H9 (cell line): ENCODE data around the gene ANKRD13D. TPM values are rescaled to one million over a fixed set of nuclear protein-coding genes. Genes with fewer than 3 reads are reported as not detected.

Source experiments
- DNase-seq: peaks from one replicate; pipeline ENCODE4 v3.0.0-alpha.2; 2017
- H2AFZ ChIP-seq: one replicate; pipeline ENCODE4 v1.6.1; 2013; ENCODE audit warnings: mild to moderate bottlenecking, low read length, control low read depth, moderate library complexity
- H2AK5ac ChIP-seq: 2 replicates; pipeline ENCODE4 v1.6.1; 2013; ENCODE audit warnings: low read length, control low read depth, mixed read lengths; ENCODE audit not compliant: insufficient read length
- H2BK120ac ChIP-seq: one replicate; pipeline ENCODE4 v1.6.1; 2013; ENCODE audit warnings: low read depth, mild to moderate bottlenecking, low read length, control low read depth, inconsistent platforms; ENCODE audit not compliant: poor library complexity, severe bottlenecking
- H2BK12ac ChIP-seq: 2 replicates; pipeline ENCODE4 v1.6.1; 2013; ENCODE audit warnings: low read length, control low read depth, mixed read lengths, low read depth; ENCODE audit not compliant: insufficient read length
- H2BK15ac ChIP-seq: 2 replicates; pipeline ENCODE4 v1.6.1; 2013; ENCODE audit warnings: low read depth, low read length, control low read depth
- H2BK20ac ChIP-seq: one replicate; pipeline ENCODE4 v1.6.1; 2013; ENCODE audit warnings: low read depth, mild to moderate bottlenecking, low read length, control low read depth, inconsistent platforms; ENCODE audit not compliant: poor library complexity, severe bottlenecking
- H2BK5ac ChIP-seq: 2 replicates; pipeline ENCODE4 v1.6.1; 2013; ENCODE audit warnings: low read length, control low read depth, mixed read lengths; ENCODE audit not compliant: insufficient read length
- H3K14ac ChIP-seq: 2 replicates; pipeline ENCODE4 v1.6.1; 2013; ENCODE audit warnings: low read length, control low read depth; ENCODE audit not compliant: insufficient read depth
- H3K18ac ChIP-seq: 2 replicates; pipeline ENCODE4 v1.6.1; 2013; ENCODE audit warnings: low read depth, mild to moderate bottlenecking, mixed read lengths, low read length, control low read depth; ENCODE audit not compliant: insufficient read length
- H3K23ac ChIP-seq: 2 replicates; pipeline ENCODE4 v1.6.1; 2013; ENCODE audit warnings: low read length, control low read depth, mixed read lengths, low read depth; ENCODE audit not compliant: insufficient read length
- H3K23me2 ChIP-seq: 2 replicates; pipeline ENCODE4 v1.6.1; 2013; ENCODE audit warnings: low read depth, mild to moderate bottlenecking, mixed read lengths, low read length, control low read depth; ENCODE audit not compliant: insufficient read length, poor library complexity, severe bottlenecking
- H3K27ac ChIP-seq: 2 replicates; pipeline ENCODE4 v1.5.1; 2013; ENCODE audit warnings: low read length, control low read depth, mixed read lengths, low read depth; ENCODE audit not compliant: insufficient read length
- H3K27me3 ChIP-seq: 2 replicates; pipeline ENCODE4 v1.6.1; 2013; ENCODE audit warnings: low read length, control low read depth, inconsistent platforms; ENCODE audit not compliant: insufficient read depth
- H3K4ac ChIP-seq: 2 replicates; pipeline ENCODE4 v1.6.1; 2013; ENCODE audit warnings: low read depth, mild to moderate bottlenecking, control low read depth, inconsistent platforms, low read length, moderate library complexity
- H3K4me1 ChIP-seq: 2 replicates; pipeline ENCODE4 v1.6.1; 2013; ENCODE audit warnings: low read length, control low read depth, inconsistent platforms; ENCODE audit not compliant: insufficient read depth
- H3K4me2 ChIP-seq: 2 replicates; pipeline ENCODE4 v1.6.1; 2013; ENCODE audit warnings: low read length, control low read depth, mixed read lengths; ENCODE audit not compliant: insufficient read length, insufficient read depth
- H3K56ac ChIP-seq: 2 replicates; pipeline ENCODE4 v1.6.1; 2013; ENCODE audit warnings: low read depth, mild to moderate bottlenecking, mixed read lengths, low read length, control low read depth; ENCODE audit not compliant: insufficient read length
- H3K79me1 ChIP-seq: 2 replicates; pipeline ENCODE4 v1.6.1; 2013; ENCODE audit warnings: low read depth, mild to moderate bottlenecking, moderate library complexity, low read length, control low read depth, inconsistent platforms; ENCODE audit not compliant: insufficient read depth, poor library complexity, severe bottlenecking
- H3K79me2 ChIP-seq: 2 replicates; pipeline ENCODE4 v1.6.1; 2013; ENCODE audit warnings: low read length, control low read depth, inconsistent platforms; ENCODE audit not compliant: insufficient read depth
- H3K9ac ChIP-seq: 2 replicates; pipeline ENCODE4 v1.6.1; 2013; ENCODE audit warnings: low read length, control low read depth, mixed read lengths; ENCODE audit not compliant: insufficient read length; ENCODE audit errors: extremely low read depth
- H3K9me3 ChIP-seq: one replicate; pipeline ENCODE4 v1.6.1; 2013; ENCODE audit warnings: low read depth, low read length, inconsistent platforms; ENCODE audit not compliant: control insufficient read depth
- H3T11ph ChIP-seq: one replicate; pipeline ENCODE4 v1.6.1; 2013; ENCODE audit warnings: mild to moderate bottlenecking, low read length, control low read depth, inconsistent platforms
- H4K20me1 ChIP-seq: one replicate; pipeline ENCODE4 v1.6.1; 2013; ENCODE audit not compliant: control insufficient read depth, insufficient read length, insufficient read depth
- H4K5ac ChIP-seq: 2 replicates; pipeline ENCODE4 v1.6.1; 2013; ENCODE audit warnings: low read depth, mild to moderate bottlenecking, mixed read lengths, low read length, control low read depth; ENCODE audit not compliant: insufficient read length
- H4K8ac ChIP-seq: replicated peaks from 2 replicates; pipeline ENCODE4 v1.6.1; 2013; ENCODE audit warnings: low read length, control low read depth, mixed read lengths, low read depth; ENCODE audit not compliant: insufficient read length
- H4K91ac ChIP-seq: 2 replicates; pipeline ENCODE4 v1.6.1; 2013; ENCODE audit warnings: low read depth, mild to moderate bottlenecking, moderate library complexity, mixed read lengths, low read length, control low read depth; ENCODE audit not compliant: insufficient read length
- H3K27ac Mint-ChIP-seq, 3 experiments: 2 replicates in 2 of 3; 3 replicates in 1 of 3; pipeline ENCODE4 v1.8.0; 2020 to 2021; ENCODE audit warnings: mixed read lengths in 3 of 3, mild to moderate bottlenecking in 1 of 3, moderate library complexity in 1 of 3
- H3K27me3 Mint-ChIP-seq: 2 replicates; pipeline ENCODE4 v1.8.0; 2021; ENCODE audit warnings: low read depth, mild to moderate bottlenecking, moderate library complexity, mixed read lengths
- H3K36me3 Mint-ChIP-seq, 3 experiments: 2 replicates in 2 of 3; 3 replicates in 1 of 3; pipeline ENCODE4 v1.8.0; 2020 to 2021; ENCODE audit warnings: low read depth in 3 of 3, mixed read lengths in 3 of 3; ENCODE audit not compliant: insufficient read depth in 1 of 3
- H3K4me1 Mint-ChIP-seq, 2 experiments: 2 replicates each; pipeline ENCODE4 v1.8.0; 2020; ENCODE audit warnings: mixed read lengths in 2 of 2
- H3K4me3 Mint-ChIP-seq, 2 experiments: 2 replicates in 1 of 2; 3 replicates in 1 of 2; pipeline ENCODE4 v1.8.0; 2020 to 2021; ENCODE audit warnings: mild to moderate bottlenecking in 2 of 2, mixed read lengths in 2 of 2, moderate library complexity in 1 of 2
- H3K9me3 Mint-ChIP-seq, 2 experiments: 2 replicates in 1 of 2; 3 replicates in 1 of 2; pipeline ENCODE4 v1.8.0; 2020; ENCODE audit warnings: mild to moderate bottlenecking in 2 of 2, mixed read lengths in 2 of 2, moderate library complexity in 1 of 2
- CTCF ChIP-seq: fragments of 200-600 bp; sonication (generic); conservative IDR thresholded peaks from 3 replicates; pipeline ENCODE4 v1.8.0; 2021; ENCODE audit warnings: antibody characterized with exemption, mild to moderate bottlenecking
- total RNA-seq: library from RNA; stranded (reverse); gene quantifications from 2 replicates; pipeline ENCODE4 v1.2.1, GENCODE V29; 2021

The ANKRD13D gene
- total RNA-seq, 1 experiment from 2014 or later, result 42.1 TPM

- no peak overlapping the region for H3K4me3 Mint-ChIP-seq
- no peak overlapping the region for H3K9ac ChIP-seq
- no peak overlapping the region for H4K5ac ChIP-seq
- no peaks in the 10 kb centered on the region for H3K4me1 Mint-ChIP-seq
- H3K4ac ChIP-seq, result no peak overlapping the region
- no peak overlapping the region for H2BK15ac ChIP-seq
- H3K23ac ChIP-seq, result no peak overlapping the region
- no peak overlapping the region for H2BK120ac ChIP-seq
- H2AK5ac ChIP-seq, result no peak overlapping the region
- no peak overlapping the region for H3K14ac ChIP-seq
- H3K27ac ChIP-seq, result no peak overlapping the region
- no peak overlapping the region for H3T11ph ChIP-seq
- no peaks in the 10 kb centered on the region for H3K4me1 ChIP-seq
- no peak overlapping the region for H3K27ac Mint-ChIP-seq
- DNase-seq, result no peak
- H3K36me3 Mint-ChIP-seq, result peaks cover 70 to 99% (median 89%) of the 10 kb centered on the region in 3 experiments
- H2AFZ ChIP-seq, result no peak overlapping the region
- H3K23me2 ChIP-seq, result no peaks in the 10 kb centered on the region
- no peaks in the 10 kb centered on the region for H3K27me3 Mint-ChIP-seq
- TF ChIP-seq CTCF, result no peak
- no peaks in the 10 kb centered on the region for H3K9me3 Mint-ChIP-seq
- H3K56ac ChIP-seq, result no peak overlapping the region
- no peaks in the 10 kb centered on the region for H3K9me3 ChIP-seq
- H4K8ac ChIP-seq, result no peak overlapping the region
- no peak overlapping the region for H2BK12ac ChIP-seq
- H3K79me2 ChIP-seq, result no peaks in the 10 kb centered on the region
- no peak overlapping the region for H2BK5ac ChIP-seq
- no peaks in the 10 kb centered on the region for H4K20me1 ChIP-seq
- no peak overlapping the region for H3K18ac ChIP-seq
- no peaks in the 10 kb centered on the region for H3K27me3 ChIP-seq
- no peak overlapping the region for H2BK20ac ChIP-seq
- no peak overlapping the region for H3K4me2 ChIP-seq
- H4K91ac ChIP-seq, result no peak overlapping the region
- H3K79me1 ChIP-seq, result no peaks in the 10 kb centered on the region
These were observed 40.5 kb upstream of the ANKRD13D start for GRCh38 chr11:67248653-67249052.
